Gastroesophageal sphincter (tissue), 3 donors: ENCODE results near the gene PODXL2.

Experiments
- CTCF ChIP-seq, 4 experiments: fragments of 200-600 bp in 2 of 4; fragments of 450-650 bp in 2 of 4; sonication (generic) in 1 of 4; IDR thresholded peaks; one replicate each; pipeline ENCODE4 v1.5.1; 2017 to 2019; ENCODE audit warnings: antibody characterized with exemption in 4 of 4, mild to moderate bottlenecking in 2 of 4, moderate library complexity in 2 of 4
- EP300 ChIP-seq: sonication (generic); formaldehyde crosslinking; IDR thresholded peaks from one replicate; pipeline ENCODE4 v1.6.1; 2017; ENCODE audit warnings: antibody characterized with exemption, mild to moderate bottlenecking
- POLR2A ChIP-seq, 2 donors: fragments of 450-650 bp; IDR thresholded peaks; one replicate each; pipeline ENCODE4 v1.6.1; 2017; ENCODE audit warnings: antibody characterized with exemption in 2 of 2, mild to moderate bottlenecking in 2 of 2, moderate library complexity in 1 of 2
- POLR2AphosphoS5 ChIP-seq: sonication (generic); formaldehyde crosslinking; IDR thresholded peaks from one replicate; pipeline ENCODE4 v1.6.1; 2017; ENCODE audit warnings: antibody characterized with exemption

- no peak for TF ChIP-seq CTCF (IDR thresholded peaks at IDR 0.05)
- no peak for TF ChIP-seq EP300
- no peak for TF ChIP-seq POLR2A (IDR thresholded peaks at IDR 0.05)
- peak; percentile 4 for TF ChIP-seq POLR2AphosphoS5
Measured at GRCh38 chr3:127655641-127656040, 26.7 kb downstream of the PODXL2 start.
